ENCODE results near the gene CD300LF.

The CD300LF gene

DNA sequence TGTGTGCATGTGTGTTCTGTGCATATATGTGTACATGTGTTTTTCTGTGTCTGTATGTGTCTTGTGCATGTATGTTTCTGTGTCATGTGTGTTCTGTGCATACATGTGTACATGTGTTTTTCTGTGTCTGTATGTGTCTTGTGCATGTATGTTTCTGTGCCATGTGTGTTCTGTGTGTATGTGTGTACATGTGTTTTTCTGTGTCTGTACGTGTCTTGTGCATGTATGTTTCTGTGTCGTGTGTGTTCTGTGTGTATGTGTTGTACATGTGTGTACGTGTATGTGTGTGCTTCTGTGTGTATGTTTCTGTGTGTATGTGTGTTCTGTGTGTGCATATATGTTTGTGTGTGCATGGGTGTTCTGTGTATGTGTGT is 16.0 kb upstream of the CD300LF start:
- peaks cover 5% of the 10 kb centered on the region; the same call in 1 of the 2 replicates for H3F3A ChIP-seq (ENCODE audit: insufficient read depth, low read length)
- H3K27me3 ChIP-seq (ENCODE audit: insufficient read depth, low read length): no peaks in the 10 kb centered on the region; the same call in 1 of the 2 replicates
- no peaks in the 10 kb centered on the region for H3K4me1 ChIP-seq (ENCODE audit: insufficient read depth, low read length, severe bottlenecking)
- H3K9me3 ChIP-seq (ENCODE audit: low read length): no peaks in the 10 kb centered on the region
- no peaks in the 10 kb centered on the region for H4K20me1 ChIP-seq (ENCODE audit: insufficient read depth, low read length)
- H3K9ac ChIP-seq (ENCODE audit: low read length): no peak overlapping the region
- H3K4me2 ChIP-seq (ENCODE audit: low read length): no peak overlapping the region
- TF ChIP-seq, protein P1, sequence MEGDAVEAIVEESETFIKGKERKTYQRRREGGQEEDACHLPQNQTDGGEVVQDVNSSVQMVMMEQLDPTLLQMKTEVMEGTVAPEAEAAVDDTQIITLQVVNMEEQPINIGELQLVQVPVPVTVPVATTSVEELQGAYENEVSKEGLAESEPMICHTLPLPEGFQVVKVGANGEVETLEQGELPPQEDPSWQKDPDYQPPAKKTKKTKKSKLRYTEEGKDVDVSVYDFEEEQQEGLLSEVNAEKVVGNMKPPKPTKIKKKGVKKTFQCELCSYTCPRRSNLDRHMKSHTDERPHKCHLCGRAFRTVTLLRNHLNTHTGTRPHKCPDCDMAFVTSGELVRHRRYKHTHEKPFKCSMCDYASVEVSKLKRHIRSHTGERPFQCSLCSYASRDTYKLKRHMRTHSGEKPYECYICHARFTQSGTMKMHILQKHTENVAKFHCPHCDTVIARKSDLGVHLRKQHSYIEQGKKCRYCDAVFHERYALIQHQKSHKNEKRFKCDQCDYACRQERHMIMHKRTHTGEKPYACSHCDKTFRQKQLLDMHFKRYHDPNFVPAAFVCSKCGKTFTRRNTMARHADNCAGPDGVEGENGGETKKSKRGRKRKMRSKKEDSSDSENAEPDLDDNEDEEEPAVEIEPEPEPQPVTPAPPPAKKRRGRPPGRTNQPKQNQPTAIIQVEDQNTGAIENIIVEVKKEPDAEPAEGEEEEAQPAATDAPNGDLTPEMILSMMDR (IDR thresholded peaks at IDR 0.05; ENCODE audit: low read length): no peak
- no peak for TF ChIP-seq EZH2 (IDR thresholded peaks at IDR 0.05; ENCODE audit: borderline replicate concordance, low read length)
- H3K79me2 ChIP-seq (ENCODE audit: insufficient read depth, low read length): no peaks in the 10 kb centered on the region
- no peaks in the 10 kb centered on the region for H3K9me2 ChIP-seq (ENCODE audit: low read depth, low read length)
- H3K4me3 ChIP-seq (ENCODE audit: low read depth, low read length, poor library complexity, severe bottlenecking): no peak overlapping the region
- H3K36me3 ChIP-seq (ENCODE audit: insufficient read depth, low read length): no peaks in the 10 kb centered on the region
- H3K27ac ChIP-seq (ENCODE audit: low read depth, low read length, poor library complexity, severe bottlenecking): no peak overlapping the region
- H2AFZ ChIP-seq (ENCODE audit: low read length): no peak overlapping the region

- TF ChIP-seq, protein P1 (IDR thresholded peaks at IDR 0.05; ENCODE audit: low read length): no peak
- no peak for TF ChIP-seq EZH2 (IDR thresholded peaks at IDR 0.05; ENCODE audit: borderline replicate concordance, low read length)
- Histone ChIP-seq H3K4me2 (ENCODE audit: low read length) (no peak overlapping the region), H3K36me3 (ENCODE audit: insufficient read depth, low read length) (no peaks in the 10 kb centered on the region), H3K4me3 (ENCODE audit: low read depth, low read length, poor library complexity, severe bottlenecking) (no peak overlapping the region), H4K20me1 (ENCODE audit: insufficient read depth, low read length) (no peaks in the 10 kb centered on the region), H3K27ac (ENCODE audit: low read depth, low read length, poor library complexity, severe bottlenecking) (no peak overlapping the region), H3K9me3 (ENCODE audit: low read length) (no peaks in the 10 kb centered on the region), H3K79me2 (ENCODE audit: insufficient read depth, low read length) (no peaks in the 10 kb centered on the region), H3K4me1 (ENCODE audit: insufficient read depth, low read length, severe bottlenecking) (no peaks in the 10 kb centered on the region), H3K9ac (ENCODE audit: low read length) (no peak overlapping the region), H3K9me2 (ENCODE audit: low read depth, low read length) (no peaks in the 10 kb centered on the region), H2AFZ (ENCODE audit: low read length) (no peak overlapping the region), H3F3A (ENCODE audit: insufficient read depth, low read length) (peaks cover 5% of the 10 kb centered on the region; the same call in 1 of the 2 replicates), H3K27me3 (ENCODE audit: insufficient read depth, low read length) (no peaks in the 10 kb centered on the region; the same call in 1 of the 2 replicates)
These were observed 15.4 kb upstream of the CD300LF start for GRCh38 chr17:74728033-74728701.

- Histone ChIP-seq H4K20me1 (ENCODE audit: insufficient read depth, low read length) (no peaks in the 10 kb centered on the region), H3K4me3 (ENCODE audit: low read depth, low read length, poor library complexity, severe bottlenecking) (no peak overlapping the region), H2AFZ (ENCODE audit: low read length) (no peak overlapping the region), H3K4me1 (ENCODE audit: insufficient read depth, low read length, severe bottlenecking) (no peaks in the 10 kb centered on the region), H3K27me3 (ENCODE audit: insufficient read depth, low read length) (no peaks in the 10 kb centered on the region; the same call in 1 of the 2 replicates), H3K36me3 (ENCODE audit: insufficient read depth, low read length) (no peaks in the 10 kb centered on the region), H3F3A (ENCODE audit: insufficient read depth, low read length) (peaks cover 5% of the 10 kb centered on the region; the same call in 1 of the 2 replicates), H3K9me3 (ENCODE audit: low read length) (no peaks in the 10 kb centered on the region), H3K9ac (ENCODE audit: low read length) (no peak overlapping the region), H3K9me2 (ENCODE audit: low read depth, low read length) (no peaks in the 10 kb centered on the region), H3K27ac (ENCODE audit: low read depth, low read length, poor library complexity, severe bottlenecking) (no peak overlapping the region), H3K79me2 (ENCODE audit: insufficient read depth, low read length) (no peaks in the 10 kb centered on the region), H3K4me2 (ENCODE audit: low read length) (no peak overlapping the region)
- TF ChIP-seq EZH2 (IDR thresholded peaks at IDR 0.05; ENCODE audit: borderline replicate concordance, low read length): no peak
- TF ChIP-seq, protein P1 (IDR thresholded peaks at IDR 0.05; ENCODE audit: low read length): no peak
These were observed 12.4 kb upstream of the CD300LF start for GRCh38 chr17:74725111-74725510.

Data from OCI-LY1 (cell line).